HG03521 (cell line): ENCODE results near the gene FMNL3.

Experiments used
- ATAC-seq: cut with Tn5 transposase; IDR thresholded peaks from one replicate; pipeline ENCODE4 v1.9.1; 2021; ENCODE audit warnings: mild to moderate bottlenecking, moderate library complexity; ENCODE audit not compliant: unreplicated experiment

The FMNL3 gene

GRCh38 chr12:49655595-49656236 lies 51.5 kb downstream of the FMNL3 start:
- ATAC-seq, result no peak

- ATAC-seq, result no peak
Measured at GRCh38 chr12:49654715-49655114, 52.5 kb downstream of the FMNL3 start.

GRCh38 chr12:49652921-49653520 lies 54.2 kb downstream of the FMNL3 start:
- no peak for ATAC-seq

GRCh38 chr12:49651855-49652254 lies 55.4 kb downstream of the FMNL3 start:
- no peak for ATAC-seq

GRCh38 chr12:49649892-49650291 lies 57.3 kb downstream of the FMNL3 start:
- no peak for ATAC-seq

- ATAC-seq, result no peak
Measured at GRCh38 chr12:49649445-49649844, 57.8 kb downstream of the FMNL3 start.

- ATAC-seq, result no peak
Measured at GRCh38 chr12:49648712-49649003, 58.5 kb downstream of the FMNL3 start.

- no peak for ATAC-seq
Measured at GRCh38 chr12:49647827-49648711, 59.1 kb downstream of the FMNL3 start.

- no peak for ATAC-seq
Measured at GRCh38 chr12:49646871-49647654, 60.1 kb downstream of the FMNL3 start.

GRCh38 chr12:49646331-49646830 lies 60.8 kb downstream of the FMNL3 start:
- no peak for ATAC-seq

GRCh38 chr12:49645146-49646039 lies 61.8 kb downstream of the FMNL3 start:
- ATAC-seq, result no peak

GRCh38 chr12:49644620-49644994 lies 62.6 kb downstream of the FMNL3 start:
- ATAC-seq, result no peak

GRCh38 chr12:49643961-49644619 lies 63.1 kb downstream of the FMNL3 start:
- ATAC-seq, result no peak

GRCh38 chr12:49643135-49643534 lies 64.1 kb downstream of the FMNL3 start:
- ATAC-seq, result no peak

- ATAC-seq, result no peak
Measured at GRCh38 chr12:49642370-49642802, 64.8 kb downstream of the FMNL3 start.

GRCh38 chr12:49641748-49642369 lies 65.3 kb downstream of the FMNL3 start:
- no peak for ATAC-seq

GRCh38 chr12:49636979-49637755 lies 70.0 kb downstream of the FMNL3 start:
- ATAC-seq, result no peak

GRCh38 chr12:49636574-49636973 lies 70.6 kb downstream of the FMNL3 start:
- no peak for ATAC-seq
